Nephron (organoid): ENCODE results near the gene ST3GAL4.
"Not testable (repeated sequence)": the region's sequence is repeated elsewhere in the genome, so short reads cannot be mapped to it uniquely, and the experiment has no call there.

Experiments used
- H3K27ac Mint-ChIP-seq, 3 experiments: 2 replicates each; pipeline ENCODE4 v1.8.0; 2020; ENCODE audit warnings: mixed read lengths in 3 of 3, mild to moderate bottlenecking in 2 of 3, moderate library complexity in 1 of 3
- H3K27me3 Mint-ChIP-seq: 2 replicates; pipeline ENCODE4 v1.8.0; 2021; ENCODE audit warnings: low read depth, mild to moderate bottlenecking, moderate library complexity, mixed read lengths
- H3K36me3 Mint-ChIP-seq: 2 replicates; pipeline ENCODE4 v1.8.0; 2020; ENCODE audit warnings: low read depth, mixed read lengths
- H3K4me1 Mint-ChIP-seq: 2 replicates; pipeline ENCODE4 v1.8.0; 2020; ENCODE audit warnings: mixed read lengths
- H3K4me3 Mint-ChIP-seq, 3 experiments: 2 replicates each; pipeline ENCODE4 v1.8.0; 2020; ENCODE audit warnings: mild to moderate bottlenecking in 3 of 3, mixed read lengths in 3 of 3, moderate library complexity in 2 of 3
- H3K9me3 Mint-ChIP-seq: 2 replicates; pipeline ENCODE4 v1.8.0; 2020; ENCODE audit warnings: mixed read lengths
- TF ChIP-seq, protein P1 (sequence below), 3 experiments: fragments of 200-600 bp; sonication (generic); IDR thresholded peaks; one replicate each; pipeline ENCODE4 v1.5.0; 2021; ENCODE audit warnings: antibody characterized with exemption in 3 of 3; ENCODE audit not compliant: unreplicated experiment in 3 of 3

Gene ST3GAL4

DNA sequence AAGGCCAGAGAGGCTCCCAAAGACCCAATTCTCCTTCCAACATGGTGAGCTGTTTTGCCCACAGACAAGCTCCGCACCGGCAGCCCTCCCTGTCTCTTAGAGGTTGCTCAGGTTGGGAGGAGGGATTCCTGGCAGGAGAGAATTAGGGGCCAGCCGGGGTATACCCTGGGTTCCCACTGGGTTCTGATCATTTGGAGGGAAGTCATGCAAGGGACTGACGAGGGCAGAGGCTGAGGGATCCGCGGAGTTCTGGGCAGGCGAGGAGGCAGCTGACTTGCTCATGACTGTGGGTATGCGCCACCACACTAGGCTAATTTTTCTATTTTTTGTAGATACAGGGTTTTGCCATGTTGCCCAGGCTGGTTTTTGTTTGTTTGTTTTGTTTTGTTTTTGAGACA is 4.6 kb downstream of the ST3GAL4 start:
- no peaks in the 10 kb centered on the region for H3K9me3 Mint-ChIP-seq
- H3K27ac Mint-ChIP-seq, result peak overlapping the region in 2 of 3 experiments; percentile 73 to 76
- TF ChIP-seq, protein P1, sequence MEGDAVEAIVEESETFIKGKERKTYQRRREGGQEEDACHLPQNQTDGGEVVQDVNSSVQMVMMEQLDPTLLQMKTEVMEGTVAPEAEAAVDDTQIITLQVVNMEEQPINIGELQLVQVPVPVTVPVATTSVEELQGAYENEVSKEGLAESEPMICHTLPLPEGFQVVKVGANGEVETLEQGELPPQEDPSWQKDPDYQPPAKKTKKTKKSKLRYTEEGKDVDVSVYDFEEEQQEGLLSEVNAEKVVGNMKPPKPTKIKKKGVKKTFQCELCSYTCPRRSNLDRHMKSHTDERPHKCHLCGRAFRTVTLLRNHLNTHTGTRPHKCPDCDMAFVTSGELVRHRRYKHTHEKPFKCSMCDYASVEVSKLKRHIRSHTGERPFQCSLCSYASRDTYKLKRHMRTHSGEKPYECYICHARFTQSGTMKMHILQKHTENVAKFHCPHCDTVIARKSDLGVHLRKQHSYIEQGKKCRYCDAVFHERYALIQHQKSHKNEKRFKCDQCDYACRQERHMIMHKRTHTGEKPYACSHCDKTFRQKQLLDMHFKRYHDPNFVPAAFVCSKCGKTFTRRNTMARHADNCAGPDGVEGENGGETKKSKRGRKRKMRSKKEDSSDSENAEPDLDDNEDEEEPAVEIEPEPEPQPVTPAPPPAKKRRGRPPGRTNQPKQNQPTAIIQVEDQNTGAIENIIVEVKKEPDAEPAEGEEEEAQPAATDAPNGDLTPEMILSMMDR (IDR thresholded peaks at IDR 0.05; ENCODE audit: unreplicated experiment in 3 of 3), result no peak
- peak overlapping the region in 1 of 3 experiments; percentile 69 for H3K4me3 Mint-ChIP-seq
- no peaks in the 10 kb centered on the region for H3K27me3 Mint-ChIP-seq
- H3K36me3 Mint-ChIP-seq, result no peaks in the 10 kb centered on the region
- peaks cover 58% of the 10 kb centered on the region for H3K4me1 Mint-ChIP-seq

DNA sequence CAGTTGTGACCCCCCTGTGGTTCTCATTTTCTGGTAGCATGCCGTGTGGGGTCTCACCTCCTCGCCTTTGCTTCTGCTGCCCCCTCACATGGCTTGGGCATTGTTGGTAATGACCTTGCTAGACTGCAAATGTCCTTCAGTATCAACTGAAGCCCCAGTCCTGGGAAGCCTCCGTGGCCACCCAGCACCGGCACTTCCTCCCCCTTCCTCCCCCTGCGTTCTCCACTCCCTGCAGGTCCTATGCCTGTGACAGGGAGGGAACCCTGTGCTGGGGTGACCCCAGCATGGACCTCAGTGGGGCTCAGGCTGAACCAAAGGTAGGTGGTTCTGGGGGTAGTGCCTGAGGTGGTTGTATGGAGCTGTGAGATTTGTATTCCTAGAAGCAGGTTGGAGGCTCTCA is 5.9 kb downstream of the ST3GAL4 start:
- Mint-ChIP-seq H3K4me1 (peaks cover 64% of the 10 kb centered on the region), H3K27ac (peak overlapping the region in 1 of 3 experiments; percentile 73), H3K27me3 (no peaks in the 10 kb centered on the region), H3K9me3 (no peaks in the 10 kb centered on the region), H3K36me3 (no peaks in the 10 kb centered on the region), H3K4me3 (peak overlapping the region in 1 of 3 experiments; percentile 50)
- TF ChIP-seq, protein P1 (IDR thresholded peaks at IDR 0.05; ENCODE audit: unreplicated experiment in 3 of 3), result no peak

DNA sequence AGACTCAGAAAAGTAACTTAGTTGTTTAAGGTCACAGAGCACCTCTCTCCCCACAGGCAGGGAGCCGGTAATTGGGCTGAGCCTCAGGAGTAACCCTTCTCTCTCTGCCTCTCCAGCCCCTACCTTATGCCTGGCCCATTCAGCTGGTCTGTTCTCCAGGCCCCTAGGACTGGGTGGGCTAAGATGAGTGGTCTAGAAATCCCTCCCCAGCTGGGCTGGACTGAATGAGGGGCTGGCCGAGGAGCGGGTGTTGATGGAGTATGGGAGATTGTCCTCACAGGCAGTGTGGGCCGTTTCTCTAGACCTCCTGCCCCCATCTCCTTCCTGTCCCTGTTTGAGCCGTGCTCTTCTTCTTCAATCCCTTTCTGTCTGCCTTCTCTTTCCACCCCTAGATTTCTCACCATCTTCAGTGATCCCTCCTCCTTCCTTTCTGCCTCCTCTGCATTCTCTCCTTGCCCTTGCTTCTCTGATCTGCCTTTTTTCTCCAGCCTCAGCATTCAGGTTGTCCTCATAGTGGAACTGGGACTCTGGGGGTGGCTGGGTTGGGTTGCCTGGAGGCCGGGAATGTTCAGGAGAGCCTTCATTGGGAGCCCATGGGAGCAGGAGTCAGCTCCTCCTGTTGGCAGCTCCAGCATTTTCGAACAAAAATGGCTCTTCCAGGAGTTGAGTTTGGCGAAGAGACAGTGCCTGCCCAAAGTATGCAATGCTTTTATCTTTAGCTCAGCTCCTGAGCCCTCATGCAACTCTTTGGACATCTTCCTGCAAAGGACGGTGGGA is 7.6 kb downstream of the ST3GAL4 start:
- Mint-ChIP-seq H3K36me3 (no peaks in the 10 kb centered on the region), H3K9me3 (no peaks in the 10 kb centered on the region), H3K4me1 (peaks cover 60% of the 10 kb centered on the region), H3K27me3 (no peaks in the 10 kb centered on the region), H3K27ac (peak overlapping the region; percentile 51 to 81 (median 54)), H3K4me3 (peak overlapping the region in 2 of 3 experiments; percentile 3 to 9)
- TF ChIP-seq, protein P1 (IDR thresholded peaks at IDR 0.05; ENCODE audit: unreplicated experiment in 3 of 3), result no peak

DNA sequence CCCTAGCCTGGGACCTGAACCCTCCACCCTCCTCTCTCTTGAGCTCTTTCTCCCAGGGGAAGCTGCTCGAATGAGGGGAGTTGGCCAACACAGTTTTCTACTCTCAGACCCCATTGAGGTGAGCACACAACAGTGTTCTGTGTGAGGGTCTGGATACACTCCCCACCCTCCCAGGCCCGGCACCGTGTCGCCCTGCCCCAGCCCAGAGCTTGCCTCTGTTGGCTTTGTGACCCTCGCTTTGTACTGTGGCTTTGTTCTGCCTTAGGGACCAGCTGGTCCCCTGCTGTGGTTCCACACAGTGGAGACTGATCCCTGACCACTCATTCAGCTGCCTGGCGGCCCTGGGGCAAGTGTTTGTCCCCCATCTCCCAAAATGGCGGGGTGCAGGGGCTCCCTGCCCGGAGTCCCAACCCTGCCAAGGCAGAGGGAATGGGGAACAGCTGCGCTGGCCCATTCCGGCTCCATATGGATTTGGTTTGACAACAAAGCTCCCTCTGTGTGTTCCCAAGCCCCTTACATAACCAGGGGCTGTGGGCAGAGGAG is 8.3 kb downstream of the ST3GAL4 start:
- Mint-ChIP-seq H3K36me3 (no peaks in the 10 kb centered on the region), H3K9me3 (no peaks in the 10 kb centered on the region), H3K27me3 (no peaks in the 10 kb centered on the region), H3K4me3 (no peak overlapping the region), H3K4me1 (peaks cover 53% of the 10 kb centered on the region), H3K27ac (peak overlapping the region in 2 of 3 experiments; percentile 51 to 81)
- TF ChIP-seq, protein P1 (IDR thresholded peaks at IDR 0.05; ENCODE audit: unreplicated experiment in 3 of 3), result no peak

DNA sequence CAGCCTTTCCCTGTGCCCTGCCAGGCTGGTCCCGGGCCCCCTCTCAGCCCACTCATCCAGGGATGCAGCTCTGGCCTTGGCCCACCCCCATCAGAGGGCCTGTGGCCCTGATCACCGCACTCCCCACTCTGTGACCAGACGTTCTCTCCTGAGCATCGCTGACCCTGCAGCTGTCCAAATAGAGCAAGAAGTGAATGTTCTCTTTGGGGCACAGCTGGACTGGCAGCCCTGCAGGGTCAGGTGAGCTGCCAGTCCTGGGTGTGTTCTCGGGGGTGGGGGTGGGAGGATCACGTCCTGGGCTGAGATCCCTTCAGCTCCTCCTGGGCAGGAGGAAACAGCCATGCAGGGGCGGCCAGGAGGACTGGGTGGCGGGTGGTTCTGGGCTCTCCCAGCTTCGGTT is 9.2 kb downstream of the ST3GAL4 start:
- not testable (repeated sequence) for H3K27ac Mint-ChIP-seq, H3K36me3 Mint-ChIP-seq, H3K9me3 Mint-ChIP-seq, H3K27me3 Mint-ChIP-seq, H3K4me3 Mint-ChIP-seq
- peaks cover 44% of the 10 kb centered on the region for H3K4me1 Mint-ChIP-seq

DNA sequence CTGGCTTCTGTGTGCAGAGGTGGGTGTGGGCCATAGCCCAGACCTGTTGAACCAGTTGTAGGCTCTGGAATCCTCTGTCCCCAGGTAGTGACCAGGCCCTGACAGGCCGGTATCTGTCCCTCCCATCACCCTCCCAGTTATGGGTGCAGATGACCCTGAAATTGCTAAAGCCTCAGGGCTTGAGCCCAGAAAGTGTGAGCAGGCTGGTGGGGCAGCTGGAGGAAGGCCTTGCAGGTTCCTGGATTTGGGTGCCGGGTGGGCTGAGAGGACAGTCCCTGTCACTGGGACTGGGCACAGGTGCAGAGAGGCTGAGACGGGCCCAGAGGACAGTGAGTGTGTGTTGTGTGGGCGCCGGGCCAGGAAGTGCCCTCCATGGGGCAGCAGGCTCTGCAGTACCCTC is 10.0 kb downstream of the ST3GAL4 start:
- not testable (repeated sequence) for H3K9me3 Mint-ChIP-seq, H3K27me3 Mint-ChIP-seq, H3K36me3 Mint-ChIP-seq, H3K4me3 Mint-ChIP-seq
- Mint-ChIP-seq H3K27ac (peak overlapping the region in 1 of 3 experiments; percentile 89), H3K4me1 (peaks cover 46% of the 10 kb centered on the region)
